H1 (cell line): ENCODE data around the gene MGRN1. TPM values are rescaled to one million over a fixed set of nuclear protein-coding genes. Genes with fewer than 3 reads are reported as not detected.

ENCODE experiments used
- CTCF ChIA-PET: fragments of 300-600 bp; sonication (Branson Sonifier 250); formaldehyde crosslinking; loops from one replicate; lab custom pipeline; 2021; ENCODE audit not compliant: partially characterized antibody; lab: Charles Lee
- POLR2A ChIA-PET: fragments of 300-600 bp; sonication (Branson Sonifier 250); formaldehyde crosslinking; loops from one replicate; lab custom pipeline; 2021; ENCODE audit warnings: inconsistent platforms; ENCODE audit not compliant: partially characterized antibody; lab: Charles Lee
- DNase-seq, 2 experiments: peaks; one replicate each; pipeline versions ENCODE4 v3.0.0 to v3.0.0-alpha.2; 2010 to 2022; ENCODE audit warnings: low spot score in 2 of 2, low read depth in 1 of 2, mixed read lengths in 1 of 2
- FAIRE-seq: peaks from 2 replicates; lab custom pipeline; 2011; peaks lifted over from hg19 to GRCh38; lab: Jason Lieb, UNC
- H2AFZ ChIP-seq: 2 replicates; pipeline ENCODE4 v1.8.1; 2012; ENCODE audit warnings: low read length, inconsistent platforms
- H2AK5ac ChIP-seq: 2 replicates; pipeline ENCODE4 v1.6.1; 2013; ENCODE audit warnings: low read depth, low read length
- H2BK120ac ChIP-seq: replicated peaks from 2 replicates; pipeline ENCODE3; 2013; ENCODE audit warnings: low read depth, low read length, inconsistent platforms
- H2BK12ac ChIP-seq: 2 replicates; pipeline ENCODE4 v1.6.1; 2013; ENCODE audit warnings: low read depth, low read length
- H2BK15ac ChIP-seq: 2 replicates; pipeline ENCODE4 v1.6.1; 2013; ENCODE audit warnings: low read length
- H2BK20ac ChIP-seq: 2 replicates; pipeline ENCODE4 v1.6.1; 2013; ENCODE audit warnings: low read length
- H2BK5ac ChIP-seq: 2 replicates; pipeline ENCODE4 v1.6.1; 2013; ENCODE audit warnings: low read depth, low read length
- H3K14ac ChIP-seq: 2 replicates; pipeline ENCODE4 v1.6.1; 2013; ENCODE audit warnings: inconsistent platforms; ENCODE audit not compliant: insufficient read length
- H3K18ac ChIP-seq: 2 replicates; pipeline ENCODE4 v1.6.1; 2013; ENCODE audit warnings: low read length; ENCODE audit errors: extremely low read depth
- H3K23ac ChIP-seq: 2 replicates; pipeline ENCODE4 v1.6.1; 2013; ENCODE audit warnings: inconsistent platforms; ENCODE audit not compliant: insufficient read length
- H3K23me2 ChIP-seq: 2 replicates; pipeline ENCODE4 v1.6.1; 2013; ENCODE audit warnings: low read depth, low read length
- H3K27ac ChIP-seq: 2 replicates; pipeline ENCODE4 v1.6.1; 2011; ENCODE audit warnings: low read depth, low read length, inconsistent platforms
- H3K27me3 ChIP-seq, 4 experiments: replicated peaks in 1 of 4; 1 replicate in 1 of 4; 2 replicates in 3 of 4; pipeline versions ENCODE4 v1.6.1 to v1.8.1; 2011 to 2013; ENCODE audit warnings: low read length in 3 of 4, mild to moderate bottlenecking in 3 of 4, inconsistent platforms in 2 of 4, mixed read lengths in 2 of 4, moderate library complexity in 1 of 4; ENCODE audit not compliant: control insufficient read depth in 3 of 4, insufficient read depth in 3 of 4; ENCODE audit errors: extremely low read depth in 1 of 4
- H3K36me3 ChIP-seq, 4 experiments: 2 replicates each; pipeline versions ENCODE4 v1.6.1 to v1.8.1; 2011 to 2013; ENCODE audit warnings: mild to moderate bottlenecking in 4 of 4, low read length in 3 of 4, moderate library complexity in 2 of 4, control low read depth in 1 of 4, inconsistent platforms in 1 of 4; ENCODE audit not compliant: insufficient read depth in 4 of 4, control insufficient read depth in 2 of 4
- H3K4ac ChIP-seq: replicated peaks from 2 replicates; pipeline ENCODE3; 2013; ENCODE audit warnings: low read length, low read depth, mixed read lengths, inconsistent platforms; ENCODE audit not compliant: insufficient read length
- H3K4me1 ChIP-seq, 4 experiments: replicated peaks in 1 of 4; 1 replicate in 1 of 4; 2 replicates in 3 of 4; pipeline versions ENCODE4 v1.6.1 to v1.8.1; 2011 to 2013; ENCODE audit warnings: low read length in 3 of 4, inconsistent platforms in 2 of 4, mixed read lengths in 1 of 4; ENCODE audit not compliant: insufficient read depth in 4 of 4, control insufficient read depth in 3 of 4
- H3K4me2 ChIP-seq, 2 experiments: 2 replicates each; pipeline versions ENCODE4 v1.6.1 to v1.8.1; 2011 to 2013; ENCODE audit warnings: low read depth in 2 of 2, low read length in 2 of 2, control low read depth in 1 of 2, inconsistent platforms in 1 of 2, mild to moderate bottlenecking in 1 of 2; ENCODE audit not compliant: insufficient read depth in 1 of 2
- H3K4me3 ChIP-seq, 4 experiments: fragments of 200-600, 300-600 bp in 1 of 4; sonication (generic), shearing (Covaris generic), sonication (Bioruptor Twin) in 1 of 4; 2 replicates each; pipeline versions ENCODE4 v1.5.1 to v1.8.1; 2011 to 2016; ENCODE audit warnings: low read length in 4 of 4, low read depth in 3 of 4, control low read depth in 2 of 4, inconsistent platforms in 2 of 4, mild to moderate bottlenecking in 2 of 4, mixed read lengths in 1 of 4, moderate library complexity in 1 of 4; ENCODE audit not compliant: insufficient read depth in 2 of 4; ENCODE audit errors: extremely low read depth in 1 of 4
- H3K56ac ChIP-seq: replicated peaks from 2 replicates; pipeline ENCODE3; 2013; ENCODE audit warnings: low read depth, mild to moderate bottlenecking, mixed read lengths, low read length, inconsistent platforms; ENCODE audit not compliant: insufficient read length
- H3K79me1 ChIP-seq: 2 replicates; pipeline ENCODE4 v1.6.1; 2013; ENCODE audit warnings: low read depth, low read length, control low read depth
- H3K79me2 ChIP-seq, 2 experiments: 2 replicates each; pipeline versions ENCODE4 v1.6.1 to v1.8.1; 2012 to 2013; ENCODE audit warnings: low read length in 2 of 2, mild to moderate bottlenecking in 2 of 2, inconsistent platforms in 1 of 2; ENCODE audit not compliant: insufficient read depth in 2 of 2, control insufficient read depth in 1 of 2
- H3K9ac ChIP-seq, 4 experiments: replicated peaks in 1 of 4; 1 replicate in 1 of 4; 2 replicates in 3 of 4; pipeline versions ENCODE4 v1.6.1 to v1.8.1; 2011 to 2013; ENCODE audit warnings: low read depth in 3 of 4, low read length in 3 of 4, control low read depth in 2 of 4, mild to moderate bottlenecking in 2 of 4, moderate library complexity in 2 of 4, inconsistent platforms in 1 of 4; ENCODE audit errors: extremely low read depth in 1 of 4
- H3K9me3 ChIP-seq, 2 experiments: 2 replicates each; pipeline versions ENCODE4 v1.6.1 to v1.8.1; 2012 to 2013; ENCODE audit warnings: mild to moderate bottlenecking in 2 of 2, moderate library complexity in 2 of 2, control low read depth in 1 of 2, inconsistent platforms in 1 of 2, low read depth in 1 of 2, low read length in 1 of 2, mixed read lengths in 1 of 2; ENCODE audit not compliant: insufficient read depth in 2 of 2
- H4K20me1 ChIP-seq, 2 experiments: replicated peaks in 1 of 2; 2 replicates each; pipeline versions ENCODE3 to v1.8.1; 2011 to 2013; ENCODE audit warnings: inconsistent platforms in 2 of 2, low read length in 2 of 2, mild to moderate bottlenecking in 1 of 2; ENCODE audit not compliant: insufficient read depth in 2 of 2, control insufficient read depth in 1 of 2
- H4K5ac ChIP-seq: 2 replicates; pipeline ENCODE4 v1.6.1; 2013; ENCODE audit warnings: low read length, low read depth, mixed read lengths, inconsistent platforms; ENCODE audit not compliant: insufficient read length
- H4K8ac ChIP-seq: 2 replicates; pipeline ENCODE4 v1.8.0; 2013; ENCODE audit warnings: mild to moderate bottlenecking, moderate library complexity, low read length, inconsistent platforms; ENCODE audit not compliant: insufficient read depth; ENCODE audit errors: extremely low read depth
- H4K91ac ChIP-seq: replicated peaks from 2 replicates; pipeline ENCODE3; 2013; ENCODE audit warnings: low read length, mixed read lengths, inconsistent platforms; ENCODE audit not compliant: insufficient read length
- CEBPB ChIP-seq: IDR thresholded peaks from 2 replicates; pipeline ENCODE4 v1.6.1; 2012; ENCODE audit warnings: low read depth, low read length
- CREB1 ChIP-seq: IDR thresholded peaks from 2 replicates; pipeline ENCODE4 v1.6.1; 2012; ENCODE audit warnings: inconsistent platforms
- CTBP2 ChIP-seq: IDR thresholded peaks from 2 replicates; pipeline ENCODE4 v1.7.0; 2011; ENCODE audit warnings: borderline replicate concordance, mild to moderate bottlenecking, moderate library complexity, mixed read lengths, low read length; ENCODE audit not compliant: insufficient read depth, insufficient read length
- E2F6 ChIP-seq: IDR thresholded peaks from 2 replicates; pipeline ENCODE4 v1.6.1; 2012; ENCODE audit warnings: inconsistent platforms
- EGR1 ChIP-seq: IDR thresholded peaks from 2 replicates; pipeline ENCODE4 v1.6.1; 2011; ENCODE audit warnings: low read depth, low read length, borderline replicate concordance
- RFX5 ChIP-seq: IDR thresholded peaks from 2 replicates; pipeline ENCODE4 v1.6.1; 2011; ENCODE audit warnings: low read depth, low read length, improper control_type of control experiment, borderline replicate concordance
- RXRA ChIP-seq: IDR thresholded peaks from 2 replicates; pipeline ENCODE4 v1.6.1; 2011; ENCODE audit warnings: low read depth, mild to moderate bottlenecking, low read length, moderate library complexity; ENCODE audit not compliant: insufficient read depth
- SIN3A ChIP-seq, 2 experiments: IDR thresholded peaks in 1 of 2; conservative IDR thresholded peaks in 1 of 2; 2 replicates each; pipeline ENCODE4 v1.6.1; 2011 to 2012; ENCODE audit warnings: low read length in 2 of 2, improper control_type of control experiment in 1 of 2, low read depth in 1 of 2, mild to moderate bottlenecking in 1 of 2
- SIX5 ChIP-seq: IDR thresholded peaks from 2 replicates; pipeline ENCODE4 v1.6.1; 2011; ENCODE audit warnings: mild to moderate bottlenecking, low read depth, low read length
- TAF1 ChIP-seq: IDR thresholded peaks from 2 replicates; pipeline ENCODE4 v1.6.1; 2011; ENCODE audit warnings: mild to moderate bottlenecking, low read depth, low read length
- TBP ChIP-seq: IDR thresholded peaks from 2 replicates; pipeline ENCODE4 v1.6.1; 2011; ENCODE audit warnings: low read depth, low read length, improper control_type of control experiment
- ZNF274 ChIP-seq: IDR thresholded peaks from 2 replicates; pipeline ENCODE4 v1.7.0; 2012; ENCODE audit warnings: low read length, borderline replicate concordance; ENCODE audit errors: extremely low read depth
- WGBS, 2 experiments: shearing (Covaris generic) in 1 of 2; methylation state at CpG; one replicate each; pipeline versions ENCODE4 v1.1.6 to v1.1.7; 2013 to 2015; ENCODE audit warnings: low lambda C conversion rate in 2 of 2, mixed read lengths in 2 of 2, inconsistent platforms in 1 of 2, low coverage in 1 of 2, missing lambda C conversion rate in 1 of 2; ENCODE audit not compliant: insufficient replicate concordance in 2 of 2, insufficient coverage in 1 of 2, insufficient read length in 1 of 2; ENCODE audit errors: extremely low coverage in 1 of 2, missing lambda C conversion rate in 1 of 2; 5-methylcytosine and 5-hydroxymethylcytosine counted together
- polyA plus RNA-seq, 7 experiments: library from polyadenylated mRNA; depleted of rRNA in 3 of 7; stranded (reverse) in 5 of 7; unstranded in 2 of 7; fragments of >200 nt in 5 of 7; fragments of 200-250 nt in 2 of 7; gene quantifications; 1 replicate in 5 of 7; 2 replicates in 1 of 7; 4 replicates in 1 of 7; pipeline versions ENCODE4 v1.2.1 to v1.2.3, GENCODE V29; 2011 to 2013; ENCODE audit warnings: missing spikeins in 2 of 7, mixed read lengths in 2 of 7
- total RNA-seq: library from RNA; stranded (reverse); fragmentation: NEBNext Ultra II Directional; extraction: Animal tissue kit (Norgen Biotek cat#: 25700); gene quantifications from 2 replicates; pipeline ENCODE4 v1.2.1, GENCODE V29; 2021

The MGRN1 gene
- total and polyA plus RNA-seq, 2 of the 8 experiments (the other 6 are each of a cell fraction or from before 2014, with no cell fraction given) = 15.0 to 82.3 TPM

DNA sequence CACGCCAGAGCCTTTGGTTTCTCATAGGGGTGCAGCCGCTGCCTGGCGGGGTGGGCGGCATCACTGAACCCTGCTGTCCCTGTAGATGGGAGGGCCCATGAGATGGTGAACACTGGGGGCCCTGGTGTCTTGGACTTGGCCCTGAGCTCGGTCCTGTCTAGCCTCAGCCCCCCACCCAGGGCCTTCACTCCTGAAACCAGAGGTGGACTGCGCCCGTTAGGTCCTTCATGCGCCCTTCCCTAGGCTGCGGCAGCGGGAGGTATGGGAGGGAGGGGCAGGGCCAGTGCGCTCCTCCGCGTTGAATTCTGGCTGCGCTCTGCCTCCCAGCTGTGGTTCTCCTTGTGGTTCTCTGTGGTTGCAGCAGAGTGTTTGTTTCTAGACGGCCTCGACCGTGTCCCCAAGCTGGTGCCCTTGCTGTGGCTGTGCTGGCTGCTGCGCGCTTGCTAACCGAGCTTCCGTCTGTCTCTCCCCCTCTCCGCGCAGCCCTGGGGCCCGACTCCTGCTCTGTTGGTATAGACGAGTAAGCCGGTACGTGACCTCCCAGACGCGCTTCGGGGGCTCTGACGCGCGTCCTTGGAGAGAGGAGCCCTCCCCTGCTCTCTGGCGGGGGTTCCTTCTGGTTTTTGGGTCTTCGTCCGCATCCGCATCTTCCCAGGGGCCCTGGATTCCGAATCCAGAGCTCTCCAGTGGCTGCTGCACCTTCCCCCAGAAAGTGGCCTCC, 61.3 kb downstream of the MGRN1 start:
- H3K9ac ChIP-seq = no peak overlapping the region
- H2BK15ac ChIP-seq = no peak overlapping the region
- FAIRE-seq (no peak), DNase-seq (no peak)
- no peak overlapping the region for H3K4ac ChIP-seq
- no peak overlapping the region for H2BK5ac ChIP-seq
- H3K79me2 ChIP-seq = no peaks in the 10 kb centered on the region
- no peaks in the 10 kb centered on the region for H3K79me1 ChIP-seq
- H4K20me1 ChIP-seq = peaks cover 0 to 8% of the 10 kb centered on the region in 2 experiments
- no peak overlapping the region for H3K27ac ChIP-seq
- H3K56ac ChIP-seq = no peak overlapping the region
- no peak overlapping the region for H3K14ac ChIP-seq
- no peak overlapping the region for H2BK20ac ChIP-seq
- H4K5ac ChIP-seq = no peak overlapping the region
- WGBS, 2 experiments = 93% methylated on average over 24 of the region's 38 CpGs; no CpG with 5 or more reads in 1 of the 2 experiments
- no peak overlapping the region for H3K18ac ChIP-seq
- H3K36me3 ChIP-seq = peaks cover 2 to 18% (median 7%) of the 10 kb centered on the region in 4 experiments; a peak in 5 of 8 replicates
- no peak overlapping the region for H3K4me2 ChIP-seq
- H2AK5ac ChIP-seq = no peak overlapping the region
- H2BK120ac ChIP-seq = no peak overlapping the region
- H2BK12ac ChIP-seq = no peak overlapping the region
- no peak overlapping the region for H3K4me3 ChIP-seq
- H4K8ac ChIP-seq = no peak overlapping the region
- POLR2A ChIA-PET = interaction anchor here (0.6 to 1.3 kb wide), 3 partner anchors 7 to 246 kb away, joined by 3 to 6 read pairs (median 3); partner anchors contain the start of gene NUDT16L1
- no peak overlapping the region for H4K91ac ChIP-seq
- no peak overlapping the region for H3K23ac ChIP-seq
- H3K23me2 ChIP-seq = no peaks in the 10 kb centered on the region
- no peak overlapping the region for H2AFZ ChIP-seq
- H3K27me3 ChIP-seq = no peaks in the 10 kb centered on the region
- no peaks in the 10 kb centered on the region for H3K4me1 ChIP-seq
- CTCF ChIA-PET = interaction anchor here (0.5 to 1.9 kb wide), 9 partner anchors 10 to 175 kb away, joined by 3 to 10 read pairs (median 3); no protein-coding TSS in a partner anchor
- H3K9me3 ChIP-seq = no peaks in the 10 kb centered on the region
- TF ChIP-seq RXRA (no peak), EGR1 (no peak), RFX5 (no peak), CREB1 (no peak), TAF1 (no peak), ZNF274 (no peak), E2F6 (no peak), CEBPB (no peak), CTBP2 (no peak), SIX5 (no peak), SIN3A (conservative IDR thresholded peaks at IDR 0.05 in 1 of 2, IDR thresholded peaks at IDR 0.05 in 1 of 2; ENCODE audit: low read depth in 1 of 2, low read length in 2 of 2) (no peak), TBP (no peak)
